Keratinocyte (primary cell): ENCODE data around the gene SLC66A1. TPM values are rescaled to one million over a fixed set of nuclear protein-coding genes. Genes with fewer than 3 reads are reported as not detected.
A peak's percentile ranks its signal among the peaks of the same experiment; 100 is the strongest.

ENCODE experiments used
- DNase-seq: peaks from one replicate; pipeline ENCODE4 v3.0.0-alpha.2; 2011; ENCODE audit warnings: low read depth, missing footprints, low spot score
- FAIRE-seq: peaks from 2 replicates; lab custom pipeline; 2011; peaks lifted over from hg19 to GRCh38; lab: Jason Lieb, UNC
- H2AFZ ChIP-seq: 2 replicates; pipeline ENCODE4 v1.6.0; 2012; ENCODE audit warnings: low read length, control low read depth, inconsistent platforms; ENCODE audit not compliant: control insufficient read depth
- H3K27ac ChIP-seq: 2 replicates; pipeline ENCODE4 v1.5.1; 2011; ENCODE audit warnings: low read length; ENCODE audit not compliant: control insufficient read depth, insufficient read depth
- H3K27me3 ChIP-seq: 3 replicates; pipeline ENCODE4 v1.6.0; 2011; ENCODE audit warnings: low read length; ENCODE audit not compliant: control insufficient read depth, insufficient read depth; ENCODE audit errors: extremely low read depth
- H3K36me3 ChIP-seq, 2 experiments: 2 replicates in 1 of 2; 3 replicates in 1 of 2; pipeline ENCODE4 v1.5.1; 2011; ENCODE audit warnings: low read length in 2 of 2, mild to moderate bottlenecking in 1 of 2; ENCODE audit not compliant: control insufficient read depth in 2 of 2, insufficient read depth in 2 of 2; ENCODE audit errors: extremely low read depth in 1 of 2
- H3K4me1 ChIP-seq: 3 replicates; pipeline ENCODE4 v1.5.1; 2011; ENCODE audit warnings: low read length; ENCODE audit not compliant: control insufficient read depth, insufficient read depth; ENCODE audit errors: extremely low read depth
- H3K4me2 ChIP-seq: 3 replicates; pipeline ENCODE4 v1.6.0; 2011; ENCODE audit warnings: low read depth, low read length; ENCODE audit not compliant: control insufficient read depth, insufficient read depth; ENCODE audit errors: extremely low read depth
- H3K4me3 ChIP-seq, 3 experiments: fragments of 200-600 bp in 1 of 3; sonication (generic) in 1 of 3; 2 replicates in 2 of 3; 3 replicates in 1 of 3; pipeline ENCODE4 v1.5.1; 2011 to 2016; ENCODE audit warnings: low read length in 3 of 3, mild to moderate bottlenecking in 3 of 3, control low read depth in 2 of 3, inconsistent platforms in 1 of 3, low read depth in 1 of 3, mixed read lengths in 1 of 3, mixed run types in 1 of 3, moderate library complexity in 1 of 3; ENCODE audit not compliant: control insufficient read depth in 2 of 3, insufficient read depth in 2 of 3; ENCODE audit errors: extremely low read depth in 1 of 3
- H3K79me2 ChIP-seq: 2 replicates; pipeline ENCODE4 v1.6.0; 2012; ENCODE audit warnings: low read length; ENCODE audit not compliant: control insufficient read depth, insufficient read depth
- H3K9ac ChIP-seq: 3 replicates; pipeline ENCODE4 v1.6.0; 2011; ENCODE audit warnings: low read length; ENCODE audit not compliant: control insufficient read depth, insufficient read depth; ENCODE audit errors: extremely low read depth
- H3K9me1 ChIP-seq: 3 replicates; pipeline ENCODE4 v1.6.0; 2011; ENCODE audit warnings: low read length; ENCODE audit not compliant: control insufficient read depth, insufficient read depth; ENCODE audit errors: extremely low read depth
- H3K9me3 ChIP-seq: 2 replicates; pipeline ENCODE4 v1.5.1; 2012; ENCODE audit warnings: low read depth, low read length; ENCODE audit not compliant: control insufficient read depth
- H4K20me1 ChIP-seq: 3 replicates; pipeline ENCODE4 v1.6.0; 2011; ENCODE audit warnings: low read length; ENCODE audit not compliant: control insufficient read depth, insufficient read depth; ENCODE audit errors: extremely low read depth
- CTCF ChIP-seq, 3 experiments: IDR thresholded peaks in 1 of 3; conservative IDR thresholded peaks in 1 of 3; optimal IDR thresholded peaks in 1 of 3; 2 replicates in 2 of 3; 3 replicates in 1 of 3; pipeline versions ENCODE3 to v1.5.1; 2011; ENCODE audit warnings: low read length in 3 of 3, mild to moderate bottlenecking in 3 of 3, moderate library complexity in 2 of 3, control low read depth in 1 of 3, inconsistent platforms in 1 of 3; ENCODE audit not compliant: insufficient read depth in 2 of 3; ENCODE audit errors: extremely low read depth in 1 of 3
- EZH2 ChIP-seq: IDR thresholded peaks from one replicate; pipeline ENCODE4 v1.6.1; 2012; ENCODE audit warnings: inconsistent platforms, mild to moderate bottlenecking, low read length, moderate library complexity
- dilution Hi-C: fragments of 300-500 bp; cut with MboI; formaldehyde crosslinking; loops from one replicate; pipeline ENCODE4 v1.7.0; 2020; ENCODE audit warnings: low sequenced_read_pairs; ENCODE audit not compliant: extremely low pct_ligation_motif_present
- polyA minus RNA-seq, 3 experiments: library from RNA; depleted of rRNA, polyadenylated mRNA; stranded (reverse); fragments of >200 nt; gene quantifications; 1 replicate in 1 of 3; 2 replicates in 1 of 3; 3 replicates in 1 of 3; pipeline ENCODE4 v1.2.3, GENCODE V29; 2011
- polyA plus RNA-seq, 5 experiments: library from polyadenylated mRNA; depleted of rRNA in 3 of 5; stranded (reverse) in 3 of 5; stranded (forward) in 1 of 5; unstranded in 1 of 5; fragments of >200 nt; gene quantifications; 1 replicate in 1 of 5; 2 replicates in 3 of 5; 3 replicates in 1 of 5; pipeline versions ENCODE4 v1.2.1 to v1.2.3, GENCODE V29; 2011 to 2012; ENCODE audit warnings: missing spikeins in 2 of 5, low read depth in 1 of 5, low replicate concordance in 1 of 5

The SLC66A1 gene, protein sequence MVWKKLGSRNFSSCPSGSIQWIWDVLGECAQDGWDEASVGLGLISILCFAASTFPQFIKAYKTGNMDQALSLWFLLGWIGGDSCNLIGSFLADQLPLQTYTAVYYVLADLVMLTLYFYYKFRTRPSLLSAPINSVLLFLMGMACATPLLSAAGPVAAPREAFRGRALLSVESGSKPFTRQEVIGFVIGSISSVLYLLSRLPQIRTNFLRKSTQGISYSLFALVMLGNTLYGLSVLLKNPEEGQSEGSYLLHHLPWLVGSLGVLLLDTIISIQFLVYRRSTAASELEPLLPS
- polyA plus RNA-seq (8.0 to 16.5 TPM (median 11.6 TPM) in 3 replicates), polyA minus RNA-seq (8.1 to 17.5 TPM (median 11.2 TPM) in 3 replicates)
- 3.6 TPM for polyA plus RNA-seq (2011; ENCODE audit: low read depth)
- polyA plus RNA-seq (2011; cell fraction: cytosol; rRNA removed) = 6.7 and 14.7 TPM in 2 replicates
- polyA plus RNA-seq (2011; cell fraction: nucleus; rRNA removed) = 16.7 and 23.6 TPM in 2 replicates
- polyA plus RNA-seq (2012; ENCODE audit: low replicate concordance) = 10.2 and 11.0 TPM in 2 replicates
- polyA minus RNA-seq (2011; cell fraction: cytosol; rRNA and poly(A)+ RNA removed) = 11.9 TPM
- 10.8 and 13.3 TPM in 2 replicates for polyA minus RNA-seq (2011; cell fraction: nucleus; rRNA and poly(A)+ RNA removed)

DNA sequence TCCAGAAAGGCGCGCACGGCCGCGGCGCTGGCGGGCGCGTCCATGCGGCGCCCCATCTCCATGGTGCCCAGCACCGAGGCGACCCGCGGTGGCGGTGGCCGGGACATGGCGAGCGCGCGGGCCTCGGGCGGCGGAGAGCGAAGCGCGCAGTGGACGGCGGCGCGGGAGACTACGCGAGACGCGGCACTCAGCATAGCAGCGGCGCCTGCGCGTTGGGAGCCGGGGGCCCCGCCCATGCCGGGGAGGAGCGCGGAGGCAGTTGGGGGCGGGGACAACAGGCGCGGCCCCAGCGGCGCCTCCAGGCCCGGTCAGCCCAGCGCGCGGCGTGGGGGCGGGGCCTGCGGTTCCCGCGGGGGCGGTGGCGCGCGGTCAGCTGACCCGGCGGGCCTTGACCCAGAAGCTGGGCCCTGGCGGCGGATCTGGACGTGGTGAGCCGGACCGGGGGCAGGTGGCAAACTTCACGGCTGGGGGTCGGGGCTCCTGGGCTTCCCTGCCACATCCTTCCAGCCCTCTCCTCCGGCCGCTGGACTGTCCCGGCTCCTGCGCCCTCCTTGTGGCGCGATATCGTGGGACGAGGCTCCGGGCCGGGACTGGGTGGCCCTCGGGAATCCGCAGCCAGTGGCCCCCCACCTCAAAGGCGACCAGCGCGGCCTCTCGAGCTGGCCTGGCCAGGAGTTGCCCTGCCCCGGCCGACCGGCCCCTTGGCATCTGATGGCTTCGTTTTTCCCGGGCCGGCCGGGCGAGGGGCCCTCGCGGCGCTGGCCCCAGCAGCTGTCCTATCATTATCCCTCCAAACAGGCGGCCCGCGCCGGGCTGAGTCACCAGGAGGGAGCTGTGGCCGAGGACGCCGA is at the start of gene SLC66A1, which contains the start of gene AKR7A2:
TSS of gene SLC66A1 (plus strand) at position 396 of the 851 bp plus-strand sequence. CDS start 5,352 bp downstream, outside the sequence.
TSS of gene AKR7A2 (minus strand) at position 214 of the 851 bp plus-strand sequence. CDS start at position 194, 20 bp downstream.
- H3K4me2 ChIP-seq = peak within 1 kb of the TSS; percentile 98
- TF ChIP-seq EZH2 (no peak), CTCF (optimal IDR thresholded peaks at IDR 0.05 in 1 of 3, IDR thresholded peaks at IDR 0.05 in 1 of 3, conservative IDR thresholded peaks at IDR 0.05 in 1 of 3; ENCODE audit: extremely low read depth in 1 of 3, insufficient read depth in 2 of 3, low read length in 3 of 3) (no peak)
- no peaks in the 10 kb centered on the region for H3K27me3 ChIP-seq
- dilution Hi-C loops = no loop called here
- FAIRE-seq (no peak), DNase-seq (peak; percentile 38)
- peaks cover 14% of the 10 kb centered on the region for H3K79me2 ChIP-seq
- H3K4me3 ChIP-seq = peak within 1 kb of the TSS; percentile 74 to 87 (median 82)
- peaks cover 7 to 14% of the 10 kb centered on the region in 2 experiments for H3K36me3 ChIP-seq
- peak within 1 kb of the TSS; percentile 66 for H3K27ac ChIP-seq
- no peaks in the 10 kb centered on the region for H3K9me3 ChIP-seq
- H3K9ac ChIP-seq = peak within 1 kb of the TSS; percentile 85
- peak within 1 kb of the TSS; percentile 88 for H2AFZ ChIP-seq
- H3K9me1 ChIP-seq = no peaks in the 10 kb centered on the region
- no peaks in the 10 kb centered on the region for H4K20me1 ChIP-seq
- peaks cover 42% of the 10 kb centered on the region for H3K4me1 ChIP-seq

DNA sequence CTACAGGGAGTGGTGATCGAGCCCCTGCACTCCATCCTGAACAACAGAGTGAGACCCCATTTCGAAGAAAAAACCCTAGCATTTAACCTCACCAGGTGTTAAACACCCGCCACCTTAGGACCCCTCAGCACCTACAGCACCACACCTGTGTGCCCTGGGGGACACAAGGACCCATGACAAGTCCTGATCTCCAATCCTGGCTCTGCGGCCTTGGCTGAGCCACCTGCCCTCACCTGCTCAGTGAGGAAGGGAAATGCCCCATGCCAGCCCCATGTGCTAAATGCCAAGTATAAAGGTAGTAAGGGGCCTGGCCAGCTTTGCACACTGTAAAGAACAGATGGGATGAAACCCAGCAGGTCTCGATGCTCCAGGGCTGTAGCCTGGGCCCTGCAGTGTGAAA is 49.4 kb upstream of the SLC66A1 start:
- Histone ChIP-seq H3K9me1 (no peaks in the 10 kb centered on the region), H3K79me2 (no peaks in the 10 kb centered on the region), H3K9ac (no peak overlapping the region), H3K4me2 (no peak overlapping the region), H4K20me1 (no peaks in the 10 kb centered on the region), H3K4me3 (no peak overlapping the region), H3K36me3 (peaks cover 21 to 22% of the 10 kb centered on the region in 2 experiments), H3K27me3 (no peaks in the 10 kb centered on the region), H3K9me3 (no peaks in the 10 kb centered on the region), H2AFZ (no peak overlapping the region), H3K27ac (no peak overlapping the region), H3K4me1 (no peaks in the 10 kb centered on the region)
- TF ChIP-seq EZH2 (no peak), CTCF (optimal IDR thresholded peaks at IDR 0.05 in 1 of 3, IDR thresholded peaks at IDR 0.05 in 1 of 3, conservative IDR thresholded peaks at IDR 0.05 in 1 of 3; ENCODE audit: extremely low read depth in 1 of 3, insufficient read depth in 2 of 3, low read length in 3 of 3) (no peak)
- FAIRE-seq (no peak), DNase-seq (no peak)
- dilution Hi-C loops = no loop called here
